Subcutaneous adipose tissue (tissue), 4 donors: ENCODE data around the gene MTHFD1. TPM values are rescaled to one million over a fixed set of nuclear protein-coding genes. Genes with fewer than 3 reads are reported as not detected.

Source experiments
- CTCF ChIP-seq: fragments of 450-650 bp; IDR thresholded peaks from one replicate; pipeline ENCODE4 v1.5.1; 2016; ENCODE audit warnings: low read depth, mild to moderate bottlenecking, control low read depth, antibody characterized with exemption, moderate library complexity
- total RNA-seq, 4 donors: library from RNA; depleted of rRNA; stranded (reverse); fragments of >200 nt; gene quantifications; one replicate each; pipeline ENCODE4 v1.1.0, GENCODE V29; 2016

MTHFD1 gene
- 100 to 1,000 TPM in 2 of 4 donors, 10 to 100 TPM in 2; 80.6 to 142 (median 99.5) TPM for total RNA-seq

- no peak for TF ChIP-seq CTCF
Observed at GRCh38 chr14:64387782-64388532, at the start of gene MTHFD1. Gene MTHFD1, plus strand, starts transcription at chr14:64388353. Its CDS starts 75 bp downstream, at chr14:64388428.

DNA sequence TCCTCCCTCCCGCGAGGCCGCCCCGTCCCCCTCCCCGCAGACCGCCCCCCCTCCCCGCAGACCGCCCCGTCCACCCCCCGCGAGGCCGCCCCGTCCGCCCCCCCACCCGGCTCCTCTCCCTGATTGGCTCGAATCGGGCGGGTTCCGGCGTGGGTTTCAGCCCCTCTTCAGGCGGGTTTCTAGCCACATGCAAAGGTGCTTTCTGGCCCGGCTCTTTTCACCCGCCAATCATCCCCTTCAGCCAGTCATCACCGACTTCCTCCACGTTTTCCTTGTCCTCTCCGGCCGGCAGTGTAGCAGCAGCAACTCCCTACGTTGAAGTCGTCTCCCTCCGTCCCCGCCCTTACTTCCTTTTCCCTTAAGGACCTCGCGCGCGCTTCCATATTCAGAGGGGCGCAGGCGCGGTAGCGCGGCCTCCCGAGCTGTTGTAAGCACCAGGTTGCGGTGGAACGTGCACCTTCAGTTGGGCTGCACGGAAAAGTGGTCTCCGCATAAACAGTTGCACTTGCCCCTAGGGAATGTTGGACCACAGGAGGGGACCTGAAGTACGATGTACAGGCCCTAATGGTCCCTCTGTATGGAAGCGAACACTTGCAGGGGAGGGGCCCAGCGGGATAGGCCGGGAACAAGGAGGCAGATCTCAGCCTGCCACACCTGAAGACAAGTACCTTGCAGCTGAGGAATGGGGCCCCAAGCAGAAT, 49.4 kb upstream of the MTHFD1 start:
- no peak for TF ChIP-seq CTCF

GRCh38 chr14:64340560-64341196, 47.5 kb upstream of the MTHFD1 start:
- TF ChIP-seq CTCF, result no peak

DNA sequence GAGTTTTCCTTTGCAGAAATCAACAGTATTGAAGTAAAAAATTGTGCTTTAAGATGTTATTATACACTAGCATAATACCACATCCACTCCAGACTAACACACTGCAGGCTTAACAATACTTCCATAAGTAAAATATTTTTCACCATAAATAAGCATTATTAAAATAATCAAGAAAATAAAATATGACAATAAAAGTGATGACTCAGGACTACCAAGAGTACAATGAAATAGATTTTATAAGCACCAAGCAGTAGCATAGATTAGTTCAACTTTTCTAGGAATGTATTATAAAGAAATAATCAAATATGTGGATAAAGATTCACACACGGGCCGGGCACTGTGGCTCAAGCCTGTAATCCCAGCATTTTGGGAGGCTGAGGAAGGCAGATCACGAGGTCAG, 40.4 kb upstream of the MTHFD1 start:
- TF ChIP-seq CTCF, result no peak

DNA sequence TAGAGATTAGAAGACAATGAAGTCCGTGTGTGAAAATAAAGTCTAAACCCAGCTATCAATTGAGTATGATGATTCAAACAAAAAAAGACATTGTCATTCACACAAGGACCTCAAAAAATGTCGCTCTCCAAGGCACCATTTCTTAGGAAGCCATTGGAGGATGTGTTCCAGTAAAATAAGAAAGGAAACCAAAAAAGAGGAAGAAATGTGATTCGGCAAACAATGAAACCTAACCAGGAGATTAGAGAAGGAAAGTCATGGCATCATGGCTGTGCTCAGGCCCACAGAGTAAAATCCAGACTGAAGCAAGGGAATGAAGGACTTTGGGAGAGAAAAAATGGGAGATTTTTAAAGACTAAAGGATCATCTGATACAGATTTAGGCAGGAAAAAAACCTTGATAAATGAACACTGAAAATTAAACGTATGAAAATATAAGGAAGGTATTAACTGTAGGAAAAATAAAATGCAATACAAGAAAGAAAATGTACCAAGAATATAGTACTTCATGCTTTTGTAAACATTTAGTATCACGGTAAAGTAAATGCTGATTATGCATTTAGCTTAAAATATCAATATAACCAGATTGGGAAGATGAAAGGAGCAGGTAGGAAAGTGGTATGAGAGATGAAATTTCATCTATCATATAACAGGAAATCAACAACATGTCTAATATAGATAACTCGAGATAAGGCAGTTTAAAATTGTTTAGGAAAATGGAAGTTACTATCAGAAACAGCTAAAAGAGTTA, 38.2 kb upstream of the MTHFD1 start:
- TF ChIP-seq CTCF, result no peak

DNA sequence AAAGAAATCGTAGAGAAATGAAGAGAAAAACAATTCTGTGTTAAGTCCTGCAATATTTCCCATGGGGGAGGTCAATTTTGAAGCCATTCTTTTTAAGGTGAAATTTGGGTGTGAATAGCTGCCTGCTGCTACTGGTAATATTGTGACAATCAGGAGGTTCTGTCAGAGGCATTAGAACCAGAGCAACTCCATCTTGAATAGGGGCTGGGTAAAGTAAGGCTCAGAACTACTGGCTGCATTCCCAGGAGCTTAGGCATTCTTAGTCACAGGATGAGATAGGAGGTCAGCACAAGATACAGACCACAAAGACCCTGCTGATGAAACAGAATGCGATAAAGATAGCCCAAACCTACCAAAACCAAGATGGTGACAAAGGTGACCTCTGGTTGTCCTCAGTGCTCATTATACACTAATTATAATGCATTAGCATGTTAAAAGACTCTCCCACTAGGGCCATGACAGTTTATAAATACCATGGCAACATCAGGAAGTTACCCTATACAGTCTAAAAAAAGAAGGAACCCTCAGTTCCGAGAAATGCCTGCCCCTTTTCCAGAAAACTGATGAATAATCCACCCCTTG, 24.8 kb upstream of the MTHFD1 start:
- no peak for TF ChIP-seq CTCF
